Activated CD4-positive, alpha-beta T cell treated with anti-CD3 and anti-CD28 coated beads, Interleukin-2, amount 10 ng/mL, durations not matched to agents 7 days and 5 days (primary cell): ENCODE measurements around the gene SH3PXD2B. TPM values are rescaled to one million over a fixed set of nuclear protein-coding genes. Genes with fewer than 3 reads are reported as not detected.
"Not testable (repeated sequence)": the region's sequence is repeated elsewhere in the genome, so short reads cannot be mapped to it uniquely, and the experiment has no call there.

ENCODE experiments used
- CTCF ChIA-PET: fragments of 350-600 bp; sonication (Branson Sonifier 250); formaldehyde crosslinking; loops from one replicate; lab custom pipeline; 2021; ENCODE audit warnings: antibody characterized with exemption; lab: Charles Lee
- POLR2A ChIA-PET: fragments of 350-600 bp; sonication (Branson Sonifier 250); formaldehyde crosslinking; loops from one replicate; lab custom pipeline; 2021; ENCODE audit warnings: antibody characterized with exemption; lab: Charles Lee
- DNase-seq: peaks from one replicate; pipeline ENCODE4 v3.0.0-alpha.2; 2020
- H3K27ac Mint-ChIP-seq: one replicate; pipeline ENCODE4 v1.8.0; 2021; ENCODE audit warnings: mild to moderate bottlenecking, moderate library complexity, mixed read lengths
- H3K27me3 Mint-ChIP-seq: one replicate; pipeline ENCODE4 v1.8.0; 2021; ENCODE audit warnings: mixed read lengths
- H3K36me3 Mint-ChIP-seq: one replicate; pipeline ENCODE4 v1.8.0; 2021; ENCODE audit warnings: low read depth, mixed read lengths
- H3K4me1 Mint-ChIP-seq: one replicate; pipeline ENCODE4 v1.8.0; 2021; ENCODE audit warnings: mixed read lengths
- H3K4me3 Mint-ChIP-seq: one replicate; pipeline ENCODE4 v1.8.0; 2021; ENCODE audit warnings: mild to moderate bottlenecking, moderate library complexity, mixed read lengths
- H3K9me3 Mint-ChIP-seq: one replicate; pipeline ENCODE4 v1.8.0; 2021; ENCODE audit warnings: mixed read lengths
- total RNA-seq, 2 experiments: library from RNA; stranded (reverse); gene quantifications; one replicate each; pipeline ENCODE4 v1.2.3, GENCODE V29; 2021

SH3PXD2B gene
- total RNA-seq, 2 experiments from 2014 or later, result 0.33 to 0.35 TPM

DNA sequence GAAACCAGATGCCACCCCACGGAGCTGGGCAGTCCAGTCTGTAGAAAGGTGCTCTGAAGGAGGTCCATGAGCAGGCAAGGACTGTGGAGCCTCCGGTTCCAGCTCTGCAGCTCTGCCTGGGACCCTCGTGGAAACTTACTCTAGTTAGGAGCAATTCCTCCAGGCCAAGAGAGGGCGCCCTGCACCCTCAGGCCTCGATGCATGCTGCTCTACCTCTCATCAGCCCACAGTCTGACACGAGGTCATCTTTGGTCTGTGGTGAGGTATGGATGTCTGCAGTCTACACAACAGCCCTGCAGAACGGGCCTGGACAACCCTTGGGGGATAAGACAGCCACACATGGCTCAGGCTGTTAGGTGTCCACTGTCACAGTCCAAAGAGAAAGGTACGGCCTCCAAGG, 120.1 kb downstream of the SH3PXD2B start:
- Mint-ChIP-seq H3K27me3 (no peaks in the 10 kb centered on the region), H3K9me3 (no peaks in the 10 kb centered on the region), H3K4me3 (no peak overlapping the region), H3K27ac (no peak overlapping the region), H3K36me3 (no peaks in the 10 kb centered on the region), H3K4me1 (no peaks in the 10 kb centered on the region)
- POLR2A ChIA-PET, result no interaction called here
- CTCF ChIA-PET, result interaction anchor here (1.2 to 1.4 kb wide), 2 partner anchors 16 to 39 kb away, joined by 3 read pairs; no protein-coding TSS in a partner anchor
- no peak for DNase-seq

DNA sequence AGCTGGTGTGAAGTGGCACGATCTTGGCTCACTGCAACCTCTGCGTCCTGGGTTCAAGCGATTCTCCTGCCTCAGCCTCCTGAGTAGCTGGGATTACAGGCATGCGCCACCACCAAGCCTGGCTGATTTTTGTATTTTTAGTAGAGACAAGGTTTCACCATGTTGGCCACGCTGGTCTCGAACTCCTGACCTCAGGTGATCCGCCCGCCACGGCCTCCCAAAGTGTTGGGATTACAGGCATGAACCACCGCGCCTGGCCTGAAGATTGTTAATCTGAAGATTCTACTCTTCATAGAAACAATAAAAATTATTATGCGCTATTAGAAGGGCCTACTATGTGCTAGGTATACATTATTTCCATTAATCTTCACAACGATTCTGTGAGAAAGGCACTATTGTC, 127.4 kb downstream of the SH3PXD2B start:
- H3K4me1 Mint-ChIP-seq, H3K27me3 Mint-ChIP-seq, H3K36me3 Mint-ChIP-seq, POLR2A ChIA-PET, H3K4me3 Mint-ChIP-seq, DNase-seq, H3K27ac Mint-ChIP-seq, H3K9me3 Mint-ChIP-seq: not testable (repeated sequence)
- CTCF ChIA-PET, result interaction anchor here (0.6 kb wide), 2 partner anchors 37 to 744 kb away, joined by 3 to 4 read pairs; no protein-coding TSS in a partner anchor

GRCh38 chr5:172325452-172325851, 128.9 kb downstream of the SH3PXD2B start:
- Mint-ChIP-seq H3K36me3 (no peaks in the 10 kb centered on the region), H3K27ac (no peak overlapping the region), H3K9me3 (no peaks in the 10 kb centered on the region), H3K4me1 (no peaks in the 10 kb centered on the region), H3K4me3 (no peak overlapping the region), H3K27me3 (no peaks in the 10 kb centered on the region)
- ChIA-PET CTCF (interaction anchor here (0.7 kb wide), 1 partner anchor 44 kb away, joined by 3 read pairs; no protein-coding TSS in a partner anchor), POLR2A (no interaction called here)
- DNase-seq, result no peak

- H3K4me1 Mint-ChIP-seq, result no peaks in the 10 kb centered on the region
- no peaks in the 10 kb centered on the region for H3K9me3 Mint-ChIP-seq
- POLR2A ChIA-PET, result no interaction called here
- CTCF ChIA-PET, result no interaction called here
- H3K27ac Mint-ChIP-seq, result no peak overlapping the region
- no peak overlapping the region for H3K4me3 Mint-ChIP-seq
- no peaks in the 10 kb centered on the region for H3K27me3 Mint-ChIP-seq
- no peaks in the 10 kb centered on the region for H3K36me3 Mint-ChIP-seq
- no peak for DNase-seq
These were observed 132.0 kb downstream of the SH3PXD2B start for GRCh38 chr5:172322028-172322965.

GRCh38 chr5:172321593-172321992, 132.7 kb downstream of the SH3PXD2B start:
- CTCF ChIA-PET, result no interaction called here

GRCh38 chr5:172319708-172320441, 134.4 kb downstream of the SH3PXD2B start:
- Mint-ChIP-seq H3K9me3 (no peaks in the 10 kb centered on the region), H3K27ac (no peak overlapping the region), H3K4me3 (no peak overlapping the region), H3K4me1 (no peaks in the 10 kb centered on the region), H3K36me3 (no peaks in the 10 kb centered on the region), H3K27me3 (no peaks in the 10 kb centered on the region)
- ChIA-PET CTCF (interaction anchor here (1.3 to 1.5 kb wide), 3 partner anchors 16 to 196 kb away, joined by 3 read pairs; no protein-coding TSS in a partner anchor), POLR2A (no interaction called here)
- DNase-seq, result no peak

More at GRCh38 chr5:172321593-172321992, 132.7 kb downstream of the SH3PXD2B start:
- DNase-seq, result no peak
- Mint-ChIP-seq H3K27ac (no peak overlapping the region), H3K4me3 (no peak overlapping the region), H3K36me3 (no peaks in the 10 kb centered on the region), H3K27me3 (no peaks in the 10 kb centered on the region), H3K4me1 (no peaks in the 10 kb centered on the region), H3K9me3 (no peaks in the 10 kb centered on the region)
- POLR2A ChIA-PET, result no interaction called here

GRCh38 chr5:172315587-172316493, 138.5 kb downstream of the SH3PXD2B start:
- Mint-ChIP-seq H3K4me1 (no peaks in the 10 kb centered on the region), H3K27ac (no peak overlapping the region), H3K36me3 (no peaks in the 10 kb centered on the region), H3K9me3 (no peaks in the 10 kb centered on the region), H3K27me3 (peaks cover 4% of the 10 kb centered on the region), H3K4me3 (no peak overlapping the region)
- no peak for DNase-seq
- ChIA-PET POLR2A (no interaction called here), CTCF (interaction anchor here (0.6 kb wide), 1 partner anchor 114 kb away, joined by 3 read pairs; no protein-coding TSS in a partner anchor)

- Mint-ChIP-seq H3K27me3 (peaks cover 4% of the 10 kb centered on the region), H3K9me3 (no peaks in the 10 kb centered on the region), H3K4me1 (no peaks in the 10 kb centered on the region), H3K36me3 (no peaks in the 10 kb centered on the region), H3K27ac (no peak overlapping the region), H3K4me3 (no peak overlapping the region)
- DNase-seq, result no peak
- POLR2A ChIA-PET, result no interaction called here
- CTCF ChIA-PET, result no interaction called here
These were observed 140.4 kb downstream of the SH3PXD2B start for GRCh38 chr5:172313915-172314314.

- CTCF ChIA-PET, result no interaction called here
- H3K4me3 Mint-ChIP-seq, result no peak overlapping the region
- no peak for DNase-seq
- H3K4me1 Mint-ChIP-seq, result no peaks in the 10 kb centered on the region
- POLR2A ChIA-PET, result no interaction called here
- H3K27ac Mint-ChIP-seq, result no peak overlapping the region
- H3K36me3 Mint-ChIP-seq, result no peaks in the 10 kb centered on the region
- H3K27me3 Mint-ChIP-seq, result peaks cover 4% of the 10 kb centered on the region
- no peaks in the 10 kb centered on the region for H3K9me3 Mint-ChIP-seq
These were observed 142.0 kb downstream of the SH3PXD2B start for GRCh38 chr5:172312286-172312685.

- no peak overlapping the region for H3K27ac Mint-ChIP-seq
- CTCF ChIA-PET, result no interaction called here
These were observed 142.7 kb downstream of the SH3PXD2B start for GRCh38 chr5:172311605-172312004.

GRCh38 chr5:172311026-172311425, 143.3 kb downstream of the SH3PXD2B start:
- no peak overlapping the region for H3K27ac Mint-ChIP-seq

More at GRCh38 chr5:172311605-172312004, 142.7 kb downstream of the SH3PXD2B start:
- Mint-ChIP-seq H3K9me3 (no peaks in the 10 kb centered on the region), H3K4me1 (no peaks in the 10 kb centered on the region), H3K27me3 (peaks cover 4% of the 10 kb centered on the region), H3K36me3 (no peaks in the 10 kb centered on the region), H3K4me3 (no peak overlapping the region)
- POLR2A ChIA-PET, result no interaction called here
- DNase-seq, result no peak

GRCh38 chr5:172305380-172305779, 148.9 kb downstream of the SH3PXD2B start:
- ChIA-PET CTCF (interaction anchor here (1.5 kb wide), 1 partner anchor 9 kb away, joined by 3 read pairs; no protein-coding TSS in a partner anchor), POLR2A (no interaction called here)
- H3K36me3 Mint-ChIP-seq, result no peaks in the 10 kb centered on the region
- no peak overlapping the region for H3K27ac Mint-ChIP-seq
- no peak for DNase-seq
- H3K27me3 Mint-ChIP-seq, result peaks cover 15% of the 10 kb centered on the region
- H3K9me3 Mint-ChIP-seq, result peaks cover 4% of the 10 kb centered on the region
- no peak overlapping the region for H3K4me3 Mint-ChIP-seq
- H3K4me1 Mint-ChIP-seq, result no peaks in the 10 kb centered on the region

More at GRCh38 chr5:172311026-172311425, 143.3 kb downstream of the SH3PXD2B start:
- Mint-ChIP-seq H3K4me1 (no peaks in the 10 kb centered on the region), H3K36me3 (no peaks in the 10 kb centered on the region), H3K27me3 (peaks cover 4% of the 10 kb centered on the region), H3K4me3 (no peak overlapping the region), H3K9me3 (peaks cover under 1% of the 10 kb centered on the region)
- POLR2A ChIA-PET, result no interaction called here
- CTCF ChIA-PET, result no interaction called here
- no peak for DNase-seq
